ENCODE data around the gene ACR.

ACR gene

GRCh38 chr22:50717709-50718351, 20.2 kb upstream of the ACR start:
- DNase-seq (ENCODE audit: low read depth), result no peak

GRCh38 chr22:50718352-50718709, 19.7 kb upstream of the ACR start:
- no peak for DNase-seq (ENCODE audit: low read depth)

GRCh38 chr22:50719814-50720300, 18.1 kb upstream of the ACR start:
- DNase-seq (ENCODE audit: low read depth), result no peak

- no peak for DNase-seq (ENCODE audit: low read depth)
These were observed 17.4 kb upstream of the ACR start for GRCh38 chr22:50720301-50721256.

- no peak for DNase-seq (ENCODE audit: low read depth)
These were observed 16.7 kb upstream of the ACR start for GRCh38 chr22:50721257-50721844.

GRCh38 chr22:50722048-50722701, 15.8 kb upstream of the ACR start:
- no peak for DNase-seq (ENCODE audit: low read depth)

GRCh38 chr22:50722716-50723428, 15.1 kb upstream of the ACR start:
- no peak for DNase-seq (ENCODE audit: low read depth)

- no peak for DNase-seq (ENCODE audit: low read depth)
These were observed 14.0 kb upstream of the ACR start for GRCh38 chr22:50723991-50724390.

- no peak for DNase-seq (ENCODE audit: low read depth)
These were observed 13.4 kb upstream of the ACR start for GRCh38 chr22:50724616-50725015.

GRCh38 chr22:50725597-50725996, 12.4 kb upstream of the ACR start:
- DNase-seq (ENCODE audit: low read depth), result no peak

GRCh38 chr22:50726643-50727340, 11.2 kb upstream of the ACR start:
- no peak for DNase-seq (ENCODE audit: low read depth)

GRCh38 chr22:50727678-50728522, 10.1 kb upstream of the ACR start:
- DNase-seq (ENCODE audit: low read depth), result no peak

GRCh38 chr22:50728523-50728931, 9.5 kb upstream of the ACR start:
- DNase-seq (ENCODE audit: low read depth), result no peak

- no peak for DNase-seq (ENCODE audit: low read depth)
These were observed 8.5 kb upstream of the ACR start for GRCh38 chr22:50729391-50730012.

GRCh38 chr22:50730013-50730891, 7.8 kb upstream of the ACR start:
- DNase-seq (ENCODE audit: low read depth), result no peak

- DNase-seq (ENCODE audit: low read depth), result no peak
These were observed 6.9 kb upstream of the ACR start for GRCh38 chr22:50730941-50731661.

GRCh38 chr22:50731811-50732624, 6.0 kb upstream of the ACR start:
- no peak for DNase-seq (ENCODE audit: low read depth)
